K562 (cell line): ENCODE data around the gene STEAP1B. TPM values are rescaled to one million over a fixed set of nuclear protein-coding genes. Genes with fewer than 3 reads are reported as not detected.

Experiments used
- ATAC-seq: fragments of 200-7000 bp; cut with Tn5 transposase; 3 replicates; pipeline ENCODE4 v1.9.1; 2020; ENCODE audit warnings: moderate library complexity
- BruUV-seq: library from RNA; stranded (reverse); fragments of 400-500 nt; replicated peaks from 2 replicates; lab custom pipeline; 2021; lab: Mats Ljungman, UMichigan
- CTCF ChIA-PET: fragments of 300-600 bp; formaldehyde crosslinking; extraction: SDS; loops from one replicate; lab custom pipeline; 2021; ENCODE audit warnings: low intra/inter-chr PET ratio; lab: Yijun Ruan, JAX
- POLR2A ChIA-PET: fragments of 300-600, 350-650 bp; sonication (Branson Sonifier 250); formaldehyde crosslinking; extraction: SDS; loops from one replicate; lab custom pipeline; 2021; ENCODE audit warnings: antibody characterized with exemption, inconsistent platforms; lab: Yijun Ruan, JAX
- DNase-seq, 4 experiments: peaks; one replicate each; pipeline versions ENCODE4 v3.0.0 to v3.0.0-alpha.2; 2011 to 2018; ENCODE audit warnings: low spot score in 3 of 4, mixed read lengths in 3 of 4; ENCODE audit errors: extremely low read depth in 1 of 4
- FAIRE-seq: peaks from 2 replicates; lab custom pipeline; 2011; peaks lifted over from hg19 to GRCh38; lab: Jason Lieb, UNC
- H2AFZ ChIP-seq: 2 replicates; pipeline ENCODE4 v1.6.0; 2011; ENCODE audit warnings: low read depth, low read length, control low read depth, inconsistent platforms
- H3K27ac ChIP-seq: fragments of 200-600 bp; 3 replicates; pipeline ENCODE4 v1.8.0; 2011; ENCODE audit warnings: low read depth, mild to moderate bottlenecking, control low read depth, inconsistent platforms, low read length, moderate library complexity, mixed read lengths; ENCODE audit errors: extremely low read depth
- H3K27me3 ChIP-seq, 2 experiments: fragments of 300-600 bp in 1 of 2; 2 replicates in 1 of 2; 3 replicates in 1 of 2; pipeline versions ENCODE4 v1.6.0 to v1.8.0; 2011; ENCODE audit warnings: inconsistent platforms in 2 of 2, low read length in 2 of 2, mild to moderate bottlenecking in 1 of 2, mixed read lengths in 1 of 2, moderate library complexity in 1 of 2; ENCODE audit not compliant: control insufficient read depth in 2 of 2, insufficient read depth in 2 of 2
- H3K36me3 ChIP-seq: fragments of 300-600 bp; 3 replicates; pipeline ENCODE4 v1.8.0; 2011; ENCODE audit warnings: mild to moderate bottlenecking, low read length, inconsistent platforms; ENCODE audit not compliant: control insufficient read depth, insufficient read depth
- H3K4me1 ChIP-seq, 2 experiments: fragments of 200-600 bp in 1 of 2; replicated peaks in 1 of 2; 2 replicates in 1 of 2; 3 replicates in 1 of 2; pipeline versions ENCODE4 v1.5.1 to v1.8.0; 2011; ENCODE audit warnings: inconsistent platforms in 2 of 2, low read length in 2 of 2, mild to moderate bottlenecking in 1 of 2, mixed read lengths in 1 of 2, moderate library complexity in 1 of 2; ENCODE audit not compliant: control insufficient read depth in 2 of 2, insufficient read depth in 2 of 2
- H3K4me2 ChIP-seq: 2 replicates; pipeline ENCODE4 v1.6.1; 2011; ENCODE audit warnings: low read length, control low read depth, inconsistent platforms, mixed read lengths; ENCODE audit not compliant: insufficient read depth
- H3K4me3 ChIP-seq: fragments of 200-600 bp; sonication (generic), shearing (Covaris generic); 2 replicates; pipeline ENCODE4 v1.5.1; 2016; ENCODE audit warnings: control low read depth, inconsistent platforms
- H3K79me2 ChIP-seq: fragments of 200-600 bp; 3 replicates; pipeline ENCODE4 v1.8.0; 2011; ENCODE audit warnings: low read length, inconsistent platforms; ENCODE audit not compliant: control insufficient read depth, insufficient read depth
- H3K9ac ChIP-seq, 2 experiments: 2 replicates each; pipeline versions ENCODE4 v1.6.0 to v1.6.1; 2011; ENCODE audit warnings: low read depth in 2 of 2, low read length in 2 of 2, control low read depth in 1 of 2, inconsistent platforms in 1 of 2, mild to moderate bottlenecking in 1 of 2, mixed read lengths in 1 of 2; ENCODE audit not compliant: insufficient read depth in 1 of 2
- H3K9me1 ChIP-seq: one replicate; pipeline ENCODE4 v1.6.0; 2011; ENCODE audit warnings: inconsistent platforms, mild to moderate bottlenecking, low read length, moderate library complexity; ENCODE audit not compliant: control insufficient read depth, insufficient read depth
- H3K9me3 ChIP-seq: replicated peaks from 2 replicates; pipeline ENCODE4 v1.5.1; 2011; ENCODE audit warnings: low read depth, low read length, inconsistent platforms; ENCODE audit not compliant: control insufficient read depth, insufficient read depth
- H4K20me1 ChIP-seq: replicated peaks from 2 replicates; pipeline ENCODE4 v1.6.1; 2011; ENCODE audit warnings: low read length, inconsistent platforms, mixed read lengths; ENCODE audit not compliant: control insufficient read depth, insufficient read depth
- PCBP1 ChIP-seq: fragments of 200-400 bp; formaldehyde crosslinking; IDR thresholded peaks from 2 replicates; pipeline ENCODE4 v1.6.1; 2018; ENCODE audit warnings: mild to moderate bottlenecking, low read depth, low read length; ENCODE audit not compliant: poor library complexity, severe bottlenecking
- PRPF4 ChIP-seq: fragments of 200-400 bp; formaldehyde crosslinking; IDR thresholded peaks from one replicate; pipeline ENCODE4 v1.6.1; 2017; ENCODE audit warnings: low read length, low read depth, mild to moderate bottlenecking; ENCODE audit not compliant: insufficient read depth, poor library complexity, severe bottlenecking
- SMC3 ChIP-seq: conservative IDR thresholded peaks from 2 replicates; pipeline ENCODE4 v1.6.1; 2011; ENCODE audit warnings: low read depth, low read length, improper control_type of control experiment; ENCODE audit not compliant: insufficient read depth
- U2AF2 ChIP-seq: fragments of 200-400 bp; formaldehyde crosslinking; optimal IDR thresholded peaks from 2 replicates; pipeline ENCODE3; 2017; ENCODE audit warnings: low read depth, mild to moderate bottlenecking, low read length
- ZFP36 ChIP-seq: fragments of 150-350 bp; IDR thresholded peaks from 2 replicates; pipeline ENCODE4 v1.6.1; 2018; ENCODE audit warnings: low read length, low read depth; ENCODE audit not compliant: partially characterized antibody
- ZNF263 ChIP-seq: sonication (generic); formaldehyde crosslinking; IDR thresholded peaks from 2 replicates; pipeline ENCODE4 v1.8.0; 2022; ENCODE audit warnings: mild to moderate bottlenecking, missing genetic modification reagents, borderline replicate concordance
- ZNF311 ChIP-seq: fragments of 250-450 bp; sonication (Bioruptor Pico); IDR thresholded peaks from 2 replicates; pipeline ENCODE4 v1.4.0; 2020; ENCODE audit warnings: mild to moderate bottlenecking, moderate library complexity
- ZNF699 ChIP-seq: fragments of 250-450 bp; sonication (Bioruptor Pico); IDR thresholded peaks from 2 replicates; pipeline ENCODE4 v1.8.0; 2021; ENCODE audit warnings: mild to moderate bottlenecking, moderate library complexity; ENCODE audit not compliant: insufficient replicate concordance
- WGBS: fragments of 100-300 bp; shearing (Covaris generic); methylation state at CpG from one replicate; pipeline ENCODE4 v1.1.6; 2016; ENCODE audit warnings: low coverage, mixed read lengths; ENCODE audit not compliant: insufficient coverage; ENCODE audit errors: missing lambda C conversion rate; 5-methylcytosine and 5-hydroxymethylcytosine counted together
- in situ Hi-C: fragments of 300-500 bp; cut with MboI; formaldehyde crosslinking; loops from 4 replicates; pipeline ENCODE4 v1.15.0; 2018; ENCODE audit warnings: inconsistent platforms, mixed read lengths
- intact Hi-C: fragments of 100-400 bp; cut with micrococcal nuclease; formaldehyde crosslinking; loops from 2 replicates; pipeline ENCODE4 v1.14.2; 2022
- polyA plus RNA-seq, 8 experiments: library from polyadenylated mRNA; depleted of rRNA in 4 of 8; stranded (reverse) in 5 of 8; unstranded in 3 of 8; fragments of >200 nt; fragmentation: Nextera tagmentation in 2 of 8; fragmentation: Illumina TruSeq in 1 of 8; extraction: Ambion mirVana in 2 of 8; extraction: Trizol in 1 of 8; gene quantifications; 2 replicates each; pipeline versions ENCODE4 v1.2.1 to v1.2.3, GENCODE V29; 2011 to 2014; ENCODE audit warnings: inconsistent platforms in 1 of 8, missing spikeins in 1 of 8
- total RNA-seq, 7 experiments: library from RNA; depleted of rRNA in 6 of 7; stranded (reverse); fragments of >200 nt in 6 of 7; fragmentation: Illumina TruSeq in 2 of 7; extraction: Trizol in 2 of 7; gene quantifications; 2 replicates each; pipeline versions ENCODE4 v1.2.1 to v1.2.3, GENCODE V29; 2011 to 2021; ENCODE audit warnings: low replicate concordance in 1 of 7
- TF ChIP-seq, protein P1 (sequence below): fragments of 450-650 bp; conservative IDR thresholded peaks from 2 replicates; pipeline ENCODE4 v1.6.1; 2016; ENCODE audit warnings: missing genetic modification characterization, low read depth, mild to moderate bottlenecking, missing compliant biosample characterization, moderate library complexity
- TF ChIP-seq, protein P2 (sequence below): sonication (generic); formaldehyde crosslinking; IDR thresholded peaks from 2 replicates; pipeline ENCODE4 v1.9.0; 2022; ENCODE audit warnings: mild to moderate bottlenecking, missing genetic modification reagents
- TF ChIP-seq, protein P3 (sequence below): fragments of 200-400 bp; formaldehyde crosslinking; IDR thresholded peaks from 2 replicates; pipeline ENCODE4 v1.6.1; 2017; ENCODE audit warnings: mild to moderate bottlenecking, low read depth, low read length, moderate library complexity

STEAP1B gene
- total and polyA plus RNA-seq, 9 of the 15 experiments (the other 6 are each of a cell fraction or from before 2014, with no cell fraction given), result 20.0 to 38.5 (median 30.6) TPM

DNA sequence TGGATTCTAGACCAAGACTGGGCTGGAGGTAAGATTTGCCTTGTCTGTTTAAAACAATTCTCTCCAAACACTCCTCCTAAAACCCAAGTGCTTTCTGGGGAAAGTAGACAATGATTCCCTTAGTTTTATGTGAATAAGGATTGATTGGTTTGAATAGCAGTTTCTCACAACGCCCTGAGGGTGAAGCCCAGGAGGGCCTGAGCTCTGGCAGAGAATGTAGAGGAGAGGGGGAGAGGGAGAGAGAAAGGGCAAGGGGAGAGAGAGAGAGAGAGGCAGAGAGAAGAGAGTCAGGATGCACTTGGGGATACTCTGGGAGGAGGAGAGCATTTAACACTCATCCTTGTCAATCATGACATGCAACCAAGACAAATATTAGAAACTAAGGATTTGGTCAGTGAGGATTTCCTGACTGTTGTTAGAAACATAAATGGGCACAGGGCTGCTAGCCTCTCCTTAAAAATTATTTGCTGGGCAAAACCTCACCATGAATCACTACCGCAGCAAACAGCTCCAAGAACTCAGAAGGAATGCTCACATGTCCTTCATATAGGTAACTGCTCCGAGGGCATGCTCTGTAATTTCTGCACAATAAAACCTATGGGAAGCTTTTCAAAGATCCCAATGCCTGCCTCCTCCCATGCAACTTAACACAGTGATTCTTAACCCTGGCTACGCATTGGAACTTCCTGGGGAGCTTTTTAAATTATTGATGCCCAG lies 87.9 kb downstream of the STEAP1B start (continued):
- no peak for TF ChIP-seq U2AF2
- no peak for TF ChIP-seq ZFP36
- no peak for TF ChIP-seq ZNF311 (CRISPR knock-in tag)
- TF ChIP-seq PRPF4, result no peak

GRCh38 chr7:22406715-22407114 lies 93.3 kb downstream of the STEAP1B start:
- Histone ChIP-seq H2AFZ (no peak overlapping the region), H3K9me3 (no peaks in the 10 kb centered on the region), H3K9ac (no peak overlapping the region), H3K79me2 (no peaks in the 10 kb centered on the region), H4K20me1 (no peaks in the 10 kb centered on the region), H3K9me1 (no peaks in the 10 kb centered on the region), H3K27me3 (no peaks in the 10 kb centered on the region), H3K4me2 (no peak overlapping the region), H3K36me3 (no peaks in the 10 kb centered on the region), H3K4me3 (no peak overlapping the region), H3K27ac (no peak overlapping the region), H3K4me1 (peaks cover 4 to 16% of the 10 kb centered on the region in 2 experiments; a peak in 3 of 5 replicates)
- no TSS peak for BruUV-seq
- intact Hi-C loops (no loop called here), in situ Hi-C loops (no loop called here)
- 90% methylated on average over 4 of the region's 4 CpGs for WGBS
- ATAC-seq, result no peak
- no peak for FAIRE-seq
- ChIA-PET CTCF (no interaction called here), POLR2A (interaction anchor here (0.6 kb wide), 1 partner anchor 12 kb away, joined by 3 read pairs; no protein-coding TSS in a partner anchor)
- DNase-seq, result no peak
- TF ChIP-seq, protein P1, sequence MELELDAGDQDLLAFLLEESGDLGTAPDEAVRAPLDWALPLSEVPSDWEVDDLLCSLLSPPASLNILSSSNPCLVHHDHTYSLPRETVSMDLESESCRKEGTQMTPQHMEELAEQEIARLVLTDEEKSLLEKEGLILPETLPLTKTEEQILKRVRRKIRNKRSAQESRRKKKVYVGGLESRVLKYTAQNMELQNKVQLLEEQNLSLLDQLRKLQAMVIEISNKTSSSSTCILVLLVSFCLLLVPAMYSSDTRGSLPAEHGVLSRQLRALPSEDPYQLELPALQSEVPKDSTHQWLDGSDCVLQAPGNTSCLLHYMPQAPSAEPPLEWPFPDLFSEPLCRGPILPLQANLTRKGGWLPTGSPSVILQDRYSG, result no peak
- TF ChIP-seq SMC3, result no peak
- TF ChIP-seq, protein P2, sequence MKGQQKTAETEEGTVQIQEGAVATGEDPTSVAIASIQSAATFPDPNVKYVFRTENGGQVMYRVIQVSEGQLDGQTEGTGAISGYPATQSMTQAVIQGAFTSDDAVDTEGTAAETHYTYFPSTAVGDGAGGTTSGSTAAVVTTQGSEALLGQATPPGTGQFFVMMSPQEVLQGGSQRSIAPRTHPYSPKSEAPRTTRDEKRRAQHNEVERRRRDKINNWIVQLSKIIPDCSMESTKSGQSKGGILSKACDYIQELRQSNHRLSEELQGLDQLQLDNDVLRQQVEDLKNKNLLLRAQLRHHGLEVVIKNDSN (CRISPR knock-in tag), result no peak
- no peak for TF ChIP-seq ZNF263 (CRISPR knock-in tag)
- TF ChIP-seq, protein P3, sequence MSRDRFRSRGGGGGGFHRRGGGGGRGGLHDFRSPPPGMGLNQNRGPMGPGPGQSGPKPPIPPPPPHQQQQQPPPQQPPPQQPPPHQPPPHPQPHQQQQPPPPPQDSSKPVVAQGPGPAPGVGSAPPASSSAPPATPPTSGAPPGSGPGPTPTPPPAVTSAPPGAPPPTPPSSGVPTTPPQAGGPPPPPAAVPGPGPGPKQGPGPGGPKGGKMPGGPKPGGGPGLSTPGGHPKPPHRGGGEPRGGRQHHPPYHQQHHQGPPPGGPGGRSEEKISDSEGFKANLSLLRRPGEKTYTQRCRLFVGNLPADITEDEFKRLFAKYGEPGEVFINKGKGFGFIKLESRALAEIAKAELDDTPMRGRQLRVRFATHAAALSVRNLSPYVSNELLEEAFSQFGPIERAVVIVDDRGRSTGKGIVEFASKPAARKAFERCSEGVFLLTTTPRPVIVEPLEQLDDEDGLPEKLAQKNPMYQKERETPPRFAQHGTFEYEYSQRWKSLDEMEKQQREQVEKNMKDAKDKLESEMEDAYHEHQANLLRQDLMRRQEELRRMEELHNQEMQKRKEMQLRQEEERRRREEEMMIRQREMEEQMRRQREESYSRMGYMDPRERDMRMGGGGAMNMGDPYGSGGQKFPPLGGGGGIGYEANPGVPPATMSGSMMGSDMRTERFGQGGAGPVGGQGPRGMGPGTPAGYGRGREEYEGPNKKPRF, result no peak
- no peak for TF ChIP-seq ZNF699 (CRISPR knock-in tag)
- TF ChIP-seq PCBP1, result no peak
